Measurements from ENCODE around the gene SFXN3. TPM values are rescaled to one million over a fixed set of nuclear protein-coding genes. Genes with fewer than 3 reads are reported as not detected.
A peak's percentile ranks its signal among the peaks of the same experiment; 100 is the strongest.

Gene SFXN3
- total and polyA plus RNA-seq, 9 donors: 20.2 to 51.5 (median 28.6) TPM

DNA sequence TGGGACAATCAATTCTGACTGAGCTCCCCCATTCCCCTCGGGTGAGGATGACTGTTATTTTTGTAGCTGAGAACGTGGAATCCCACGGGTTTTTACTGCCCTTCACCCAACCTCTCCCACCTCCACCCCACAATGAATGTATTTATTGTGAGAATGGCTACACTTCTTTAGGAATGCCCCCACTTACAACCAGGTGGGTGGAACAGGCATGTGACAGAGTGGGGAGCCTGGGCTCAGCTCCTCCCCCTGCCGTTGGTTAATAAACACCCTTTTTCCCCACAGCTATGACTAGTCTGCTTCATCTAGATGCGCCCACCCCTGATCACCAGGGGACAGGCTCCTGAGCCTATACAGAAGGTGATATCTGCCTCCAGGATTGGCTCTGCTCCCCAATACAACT, 45.7 kb upstream of the SFXN3 start:
- Histone ChIP-seq H3K27ac (no peak overlapping the region), H3K9me3 (no peaks in the 10 kb centered on the region), H3K36me3 (no peaks in the 10 kb centered on the region), H3K4me1 (ENCODE audit: insufficient read depth) (peaks cover 19% of the 10 kb centered on the region), H3K4me3 (no peak overlapping the region), H3K27me3 (no peaks in the 10 kb centered on the region)
- TF ChIP-seq, protein P1, sequence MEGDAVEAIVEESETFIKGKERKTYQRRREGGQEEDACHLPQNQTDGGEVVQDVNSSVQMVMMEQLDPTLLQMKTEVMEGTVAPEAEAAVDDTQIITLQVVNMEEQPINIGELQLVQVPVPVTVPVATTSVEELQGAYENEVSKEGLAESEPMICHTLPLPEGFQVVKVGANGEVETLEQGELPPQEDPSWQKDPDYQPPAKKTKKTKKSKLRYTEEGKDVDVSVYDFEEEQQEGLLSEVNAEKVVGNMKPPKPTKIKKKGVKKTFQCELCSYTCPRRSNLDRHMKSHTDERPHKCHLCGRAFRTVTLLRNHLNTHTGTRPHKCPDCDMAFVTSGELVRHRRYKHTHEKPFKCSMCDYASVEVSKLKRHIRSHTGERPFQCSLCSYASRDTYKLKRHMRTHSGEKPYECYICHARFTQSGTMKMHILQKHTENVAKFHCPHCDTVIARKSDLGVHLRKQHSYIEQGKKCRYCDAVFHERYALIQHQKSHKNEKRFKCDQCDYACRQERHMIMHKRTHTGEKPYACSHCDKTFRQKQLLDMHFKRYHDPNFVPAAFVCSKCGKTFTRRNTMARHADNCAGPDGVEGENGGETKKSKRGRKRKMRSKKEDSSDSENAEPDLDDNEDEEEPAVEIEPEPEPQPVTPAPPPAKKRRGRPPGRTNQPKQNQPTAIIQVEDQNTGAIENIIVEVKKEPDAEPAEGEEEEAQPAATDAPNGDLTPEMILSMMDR (IDR thresholded peaks at IDR 0.05): no peak
- TF ChIP-seq POLR2A (IDR thresholded peaks at IDR 0.05) (no peak), EP300 (IDR thresholded peaks at IDR 0.05) (no peak)
- DNase-seq: peak in 1 of 5 donors; percentile 13
- WGBS, 3 donors: 47 to 52% (median 49%) methylated on average over 5 of the region's 5 CpGs
- intact Hi-C loops (cut with DNase I): no loop called here

DNA sequence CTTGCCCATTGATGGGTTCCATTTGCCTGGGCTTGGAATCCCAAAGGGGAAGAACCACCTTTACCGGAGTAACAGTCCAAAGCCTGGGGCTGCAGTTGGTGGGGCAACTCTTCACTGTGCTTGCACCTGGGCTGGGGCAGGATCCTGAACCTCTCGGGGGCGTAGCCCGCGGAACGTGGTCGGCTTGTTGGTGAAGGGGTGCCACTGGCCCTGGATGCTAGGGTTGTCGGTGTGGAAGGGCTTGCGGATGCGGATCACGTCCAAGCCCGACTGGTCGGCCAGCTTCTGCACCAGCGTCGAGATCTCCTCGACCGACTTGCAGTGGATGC, 44.4 kb upstream of the SFXN3 start:
- H3K27ac ChIP-seq: peak overlapping the region in 1 of 2 donors; percentile 58
- intact Hi-C loops (cut with DNase I): no loop called here
- no peak for DNase-seq
- no peaks in the 10 kb centered on the region for H3K9me3 ChIP-seq
- peaks cover 19% of the 10 kb centered on the region for H3K4me1 ChIP-seq (ENCODE audit: insufficient read depth)
- TF ChIP-seq EP300 (IDR thresholded peaks at IDR 0.05) (no peak), POLR2A (IDR thresholded peaks at IDR 0.05) (no peak)
- TF ChIP-seq, protein P1 (IDR thresholded peaks at IDR 0.05): no peak
- H3K36me3 ChIP-seq: no peaks in the 10 kb centered on the region
- H3K4me3 ChIP-seq: peak overlapping the region; percentile 94
- WGBS, 3 donors: 7 to 9% (median 8%) methylated on average over 17 of the region's 17 CpGs
- no peaks in the 10 kb centered on the region for H3K27me3 ChIP-seq

DNA sequence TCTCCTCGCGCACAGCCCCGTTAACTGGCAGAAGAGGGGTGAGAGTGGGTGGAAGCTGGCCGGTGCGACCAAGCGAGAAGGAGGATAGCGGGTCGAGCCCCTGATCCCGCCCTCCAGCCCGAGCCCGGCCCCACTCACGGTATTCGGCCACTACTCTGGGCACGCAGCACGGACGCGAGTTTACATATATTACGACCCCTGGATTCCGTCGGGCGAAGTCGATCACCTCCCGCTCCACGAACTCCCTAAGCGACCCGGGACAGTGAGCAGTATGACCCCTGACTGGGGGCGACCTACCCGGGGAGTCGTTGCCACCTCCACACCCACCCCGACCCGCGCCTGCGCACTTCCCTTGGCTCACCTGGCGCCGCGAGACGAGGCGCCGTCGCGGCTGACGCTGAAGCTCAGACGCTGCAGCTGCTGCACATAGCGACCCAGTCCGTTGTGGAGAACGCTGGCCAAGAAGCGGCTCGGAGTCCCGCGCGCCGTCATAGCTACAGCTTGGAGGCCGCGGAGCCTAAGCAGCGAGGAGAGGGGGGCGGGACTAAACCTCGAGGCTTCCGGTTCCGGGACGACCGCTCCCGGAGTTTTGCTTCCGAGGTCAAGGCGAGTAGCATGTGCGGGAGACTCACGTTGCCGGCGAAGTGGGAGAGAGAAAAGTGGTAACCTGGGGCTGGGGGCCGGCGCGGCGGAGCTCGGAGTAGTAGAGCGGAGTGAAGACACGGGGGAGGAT, 43.9 kb upstream of the SFXN3 start, which contains the start of the genes MRPL43 and TWNK:
TSS of gene MRPL43 (minus strand) at position 546 of the 733 bp plus-strand sequence. CDS start at position 492, 54 bp downstream.
TSS of gene TWNK (plus strand) at position 592 of the 733 bp plus-strand sequence. CDS start 668 bp downstream, outside the sequence.
- Histone ChIP-seq H3K36me3 (no peaks in the 10 kb centered on the region), H3K27ac (peak within 1 kb of the TSS in 1 of 2 donors; percentile 58), H3K27me3 (no peaks in the 10 kb centered on the region), H3K9me3 (no peaks in the 10 kb centered on the region), H3K4me1 (ENCODE audit: insufficient read depth) (peaks cover 19% of the 10 kb centered on the region), H3K4me3 (peak within 1 kb of the TSS; percentile 94)
- WGBS, 3 donors: 0 to 1% (median 1%) methylated on average over 75 of the region's 75 CpGs
- intact Hi-C loops (cut with DNase I): no loop called here
- TF ChIP-seq EP300 (IDR thresholded peaks at IDR 0.05): no peak
- peak; percentile 56 for TF ChIP-seq POLR2A (IDR thresholded peaks at IDR 0.05)
- DNase-seq: peak; percentile 81 to 90 (median 84)

DNA sequence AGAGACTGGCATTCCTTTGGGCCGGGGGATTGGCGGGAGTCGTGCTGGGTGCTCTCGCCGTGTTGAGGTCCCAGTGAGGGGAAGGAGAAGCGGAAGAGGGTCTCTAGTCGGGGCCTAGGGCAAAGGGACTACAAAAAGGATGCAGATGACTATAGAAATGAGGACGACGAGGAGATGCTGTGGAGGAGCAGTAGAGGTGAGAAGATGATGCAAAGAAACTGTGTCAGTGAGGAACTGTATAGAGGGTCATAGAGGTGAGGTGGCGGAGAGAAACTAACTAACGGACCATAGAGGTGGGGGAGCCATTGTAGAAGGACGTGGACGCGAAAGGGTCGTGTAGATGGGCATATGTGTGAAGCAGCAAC, 43.4 kb upstream of the SFXN3 start:
- Histone ChIP-seq H3K27me3 (no peaks in the 10 kb centered on the region), H3K4me1 (ENCODE audit: insufficient read depth) (peaks cover 19% of the 10 kb centered on the region), H3K27ac (peak overlapping the region in 1 of 2 donors; percentile 58), H3K9me3 (no peaks in the 10 kb centered on the region), H3K36me3 (no peaks in the 10 kb centered on the region), H3K4me3 (peak overlapping the region; percentile 94)
- TF ChIP-seq POLR2A (IDR thresholded peaks at IDR 0.05) (no peak), EP300 (IDR thresholded peaks at IDR 0.05) (no peak)
- TF ChIP-seq, protein P1 (IDR thresholded peaks at IDR 0.05): no peak
- WGBS, 3 donors: 0 to 2% (median 1%) methylated on average over 15 of the region's 15 CpGs
- intact Hi-C loops (cut with DNase I): no loop called here
- DNase-seq: no peak

DNA sequence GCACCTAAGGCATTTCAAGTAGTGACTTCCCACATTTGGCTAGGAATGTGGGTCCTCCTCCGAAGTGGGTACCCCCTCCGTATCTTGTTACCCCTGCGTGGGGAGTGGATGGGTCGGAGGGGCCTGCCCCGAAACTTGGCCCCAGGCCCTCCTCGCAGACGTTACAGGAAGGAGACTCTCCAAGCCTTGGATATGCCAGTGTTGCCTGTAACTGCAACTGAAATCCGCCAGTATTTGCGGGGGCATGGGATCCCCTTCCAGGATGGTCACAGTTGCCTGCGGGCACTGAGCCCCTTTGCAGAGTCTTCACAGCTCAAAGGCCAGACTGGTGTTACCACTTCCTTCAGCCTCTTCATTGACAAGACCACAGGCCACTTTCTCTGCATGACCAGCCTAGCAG, 42.9 kb upstream of the SFXN3 start:
- H3K27me3 ChIP-seq: no peaks in the 10 kb centered on the region
- peaks cover 19% of the 10 kb centered on the region for H3K4me1 ChIP-seq (ENCODE audit: insufficient read depth)
- TF ChIP-seq, protein P1 (IDR thresholded peaks at IDR 0.05): no peak
- TF ChIP-seq POLR2A (IDR thresholded peaks at IDR 0.05) (no peak), EP300 (IDR thresholded peaks at IDR 0.05) (no peak)
- peak overlapping the region; percentile 94 for H3K4me3 ChIP-seq
- 38 to 49% (median 47%) methylated on average over 10 of the region's 10 CpGs for WGBS, 3 donors
- no peaks in the 10 kb centered on the region for H3K36me3 ChIP-seq
- no peaks in the 10 kb centered on the region for H3K9me3 ChIP-seq
- DNase-seq: peak in 1 of 5 donors; percentile 26
- intact Hi-C loops (cut with DNase I): no loop called here
- H3K27ac ChIP-seq: no peak overlapping the region
